DMS114 treated with DMSO at 0.1 percent for 48 hours (cell line): ENCODE data around the gene FAM9C.
"Not testable (repeated sequence)": the region's sequence is repeated elsewhere in the genome, so short reads cannot be mapped to it uniquely, and the experiment has no call there.

ENCODE experiments used
- DNase-seq: peaks from one replicate; lab custom pipeline; 2025; ENCODE audit not compliant: unreplicated experiment; lab: John Stamatoyannopoulos, UW

The FAM9C gene

GRCh38 chrX:13044441-13044840 lies at the start of gene FAM9C:
Gene FAM9C, minus strand, starts transcription at chrX:13044620. Its CDS starts 831 bp downstream, at chrX:13043789.
- no peak for DNase-seq

- DNase-seq, result no peak
Measured at GRCh38 chrX:13093529-13094140, 49.2 kb upstream of the FAM9C start.

- DNase-seq, result no peak
Measured at GRCh38 chrX:13092455-13092941, 48.1 kb upstream of the FAM9C start.

GRCh38 chrX:13091111-13091765 lies 46.8 kb upstream of the FAM9C start:
- no peak for DNase-seq

- DNase-seq, result no peak
Measured at GRCh38 chrX:13090339-13091110, 46.1 kb upstream of the FAM9C start.

- no peak for DNase-seq
Measured at GRCh38 chrX:13090027-13090338, 45.6 kb upstream of the FAM9C start.

GRCh38 chrX:13088156-13088487 lies 43.7 kb upstream of the FAM9C start:
- DNase-seq, result no peak

GRCh38 chrX:13087322-13088155 lies 43.1 kb upstream of the FAM9C start:
- DNase-seq, result no peak

GRCh38 chrX:13086793-13087321 lies 42.4 kb upstream of the FAM9C start:
- DNase-seq, result not testable (repeated sequence)

GRCh38 chrX:13086076-13086475 lies 41.7 kb upstream of the FAM9C start:
- no peak for DNase-seq

GRCh38 chrX:13085526-13085925 lies 41.1 kb upstream of the FAM9C start:
- no peak for DNase-seq

GRCh38 chrX:13084611-13085010 lies 40.2 kb upstream of the FAM9C start:
- DNase-seq, result no peak

GRCh38 chrX:13083755-13084326 lies 39.4 kb upstream of the FAM9C start:
- not testable (repeated sequence) for DNase-seq

- DNase-seq, result no peak
Measured at GRCh38 chrX:13082206-13083065, 38.0 kb upstream of the FAM9C start.

GRCh38 chrX:13081395-13082205 lies 37.2 kb upstream of the FAM9C start:
- no peak for DNase-seq

GRCh38 chrX:13080128-13080795 lies 35.8 kb upstream of the FAM9C start:
- DNase-seq, result no peak

- DNase-seq, result no peak
Measured at GRCh38 chrX:13078739-13079444, 34.5 kb upstream of the FAM9C start.

- no peak for DNase-seq
Measured at GRCh38 chrX:13077168-13077567, 32.7 kb upstream of the FAM9C start.
